ENCODE measurements around the gene TNP2. TPM values are rescaled to one million over a fixed set of nuclear protein-coding genes. Genes with fewer than 3 reads are reported as not detected.

Gene TNP2
- total and polyA plus RNA-seq, 4 donors, result not detected

GRCh38 chr16:11272484-11272883, 3.4 kb upstream of the TNP2 start:
- H3K36me3 ChIP-seq (ENCODE audit: control insufficient read depth in 4 of 4, insufficient read depth in 4 of 4, low read length in 4 of 4), result no peaks in the 10 kb centered on the region
- H3K4me1 ChIP-seq (ENCODE audit: control insufficient read depth in 5 of 5, insufficient read depth in 5 of 5, low read length in 5 of 5), result peaks cover 0 to 15% (median 0%) of the 10 kb centered on the region in 5 donors
- no peak for ATAC-seq (ENCODE audit: insufficient read depth, low FRiP score)
- H3K27me3 ChIP-seq (ENCODE audit: control insufficient read depth in 3 of 3, insufficient read depth in 3 of 3, low read length in 2 of 3), result no peaks in the 10 kb centered on the region
- DNase-seq, result no peak
- 82 to 84% methylated on average over 6 of the region's 6 CpGs for WGBS, 2 donors
- no peak overlapping the region for H3K27ac ChIP-seq (ENCODE audit: low read depth in 1 of 2, low read length in 1 of 2)
- TF ChIP-seq, protein P1, sequence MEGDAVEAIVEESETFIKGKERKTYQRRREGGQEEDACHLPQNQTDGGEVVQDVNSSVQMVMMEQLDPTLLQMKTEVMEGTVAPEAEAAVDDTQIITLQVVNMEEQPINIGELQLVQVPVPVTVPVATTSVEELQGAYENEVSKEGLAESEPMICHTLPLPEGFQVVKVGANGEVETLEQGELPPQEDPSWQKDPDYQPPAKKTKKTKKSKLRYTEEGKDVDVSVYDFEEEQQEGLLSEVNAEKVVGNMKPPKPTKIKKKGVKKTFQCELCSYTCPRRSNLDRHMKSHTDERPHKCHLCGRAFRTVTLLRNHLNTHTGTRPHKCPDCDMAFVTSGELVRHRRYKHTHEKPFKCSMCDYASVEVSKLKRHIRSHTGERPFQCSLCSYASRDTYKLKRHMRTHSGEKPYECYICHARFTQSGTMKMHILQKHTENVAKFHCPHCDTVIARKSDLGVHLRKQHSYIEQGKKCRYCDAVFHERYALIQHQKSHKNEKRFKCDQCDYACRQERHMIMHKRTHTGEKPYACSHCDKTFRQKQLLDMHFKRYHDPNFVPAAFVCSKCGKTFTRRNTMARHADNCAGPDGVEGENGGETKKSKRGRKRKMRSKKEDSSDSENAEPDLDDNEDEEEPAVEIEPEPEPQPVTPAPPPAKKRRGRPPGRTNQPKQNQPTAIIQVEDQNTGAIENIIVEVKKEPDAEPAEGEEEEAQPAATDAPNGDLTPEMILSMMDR (IDR thresholded peaks at IDR 0.05; ENCODE audit: control extremely low read depth, extremely low read depth), result no peak
- H3K9me3 ChIP-seq (ENCODE audit: control insufficient read depth in 4 of 4, insufficient read depth in 3 of 4, low read length in 3 of 4), result no peaks in the 10 kb centered on the region
- H3K9ac ChIP-seq (ENCODE audit: insufficient read depth in 1 of 2, low read length in 2 of 2), result no peak overlapping the region
- H3K4me3 ChIP-seq, result no peak overlapping the region

DNA sequence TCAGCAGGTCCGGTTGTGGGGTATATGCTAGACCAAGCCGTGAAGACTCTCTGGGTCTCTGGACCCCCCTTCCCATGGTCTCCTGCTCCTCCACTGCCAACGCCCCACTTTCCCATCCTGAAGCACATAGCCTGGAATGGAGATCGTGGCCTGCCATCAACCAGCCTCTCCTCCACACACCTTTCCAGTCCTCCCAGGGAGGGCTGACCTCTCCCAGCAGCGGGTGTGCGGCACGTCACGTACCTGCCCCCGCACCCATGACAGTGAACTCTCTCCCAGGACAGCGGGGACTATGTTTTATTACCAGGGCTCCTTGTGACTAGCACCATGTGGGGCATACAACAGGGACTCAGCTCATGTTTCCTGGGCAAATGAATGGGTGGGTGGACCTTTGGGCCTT, 2.5 kb upstream of the TNP2 start:
- TF ChIP-seq, protein P1 (IDR thresholded peaks at IDR 0.05; ENCODE audit: control extremely low read depth, extremely low read depth), result no peak
- DNase-seq (no peak), ATAC-seq (ENCODE audit: insufficient read depth, low FRiP score) (no peak)

DNA sequence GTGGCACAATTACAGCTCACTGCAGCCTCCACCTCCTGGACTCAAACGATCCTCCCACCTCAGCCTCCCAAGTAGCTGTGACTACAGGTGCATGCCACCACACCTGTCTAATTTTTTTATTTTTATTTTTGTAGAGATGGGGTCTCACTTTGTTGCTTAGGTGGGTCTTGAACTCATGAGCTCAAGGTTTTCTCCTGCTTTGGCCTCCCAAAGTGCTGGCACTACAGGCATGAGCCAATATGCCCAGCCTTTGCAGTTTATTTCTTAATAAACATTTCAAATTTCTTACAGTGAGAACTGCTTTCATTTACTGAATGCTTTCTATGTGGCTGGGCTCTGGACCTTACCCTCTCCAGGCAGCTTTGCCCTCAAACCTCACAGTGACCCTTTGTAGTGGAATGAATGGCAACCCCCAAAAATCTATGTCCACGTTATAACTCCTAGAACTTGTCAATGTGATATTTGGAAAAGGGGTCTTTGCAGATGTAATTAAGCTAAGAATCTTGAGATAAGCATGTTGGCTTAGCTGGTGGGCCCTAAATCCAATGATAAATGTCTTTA, 1.6 kb upstream of the TNP2 start:
- Histone ChIP-seq H3K9me3 (ENCODE audit: control insufficient read depth in 4 of 4, insufficient read depth in 3 of 4, low read length in 3 of 4) (no peaks in the 10 kb centered on the region), H3K4me1 (ENCODE audit: control insufficient read depth in 5 of 5, insufficient read depth in 5 of 5, low read length in 5 of 5) (peaks cover 0 to 15% (median 0%) of the 10 kb centered on the region in 5 donors), H3K36me3 (ENCODE audit: control insufficient read depth in 4 of 4, insufficient read depth in 4 of 4, low read length in 4 of 4) (no peaks in the 10 kb centered on the region), H3K27me3 (ENCODE audit: control insufficient read depth in 3 of 3, insufficient read depth in 3 of 3, low read length in 2 of 3) (no peaks in the 10 kb centered on the region), H3K27ac (ENCODE audit: low read depth in 1 of 2, low read length in 1 of 2) (no peak overlapping the region), H3K9ac (ENCODE audit: insufficient read depth in 1 of 2, low read length in 2 of 2) (no peak overlapping the region), H3K4me3 (no peak overlapping the region)
- ATAC-seq (ENCODE audit: insufficient read depth, low FRiP score) (no peak), DNase-seq (no peak)
- TF ChIP-seq, protein P1 (IDR thresholded peaks at IDR 0.05; ENCODE audit: control extremely low read depth, extremely low read depth), result no peak
- 95 to 96% methylated on average over 2 of the region's 2 CpGs for whole genome bisulfite sequencing, 2 donors

More for the DNA sequence above, 2.5 kb upstream of the TNP2 start:
- Histone ChIP-seq H3K4me1 (ENCODE audit: control insufficient read depth in 5 of 5, insufficient read depth in 5 of 5, low read length in 5 of 5) (peaks cover 0 to 15% (median 0%) of the 10 kb centered on the region in 5 donors), H3K4me3 (no peak overlapping the region), H3K27me3 (ENCODE audit: control insufficient read depth in 3 of 3, insufficient read depth in 3 of 3, low read length in 2 of 3) (no peaks in the 10 kb centered on the region), H3K27ac (ENCODE audit: low read depth in 1 of 2, low read length in 1 of 2) (no peak overlapping the region), H3K9ac (ENCODE audit: insufficient read depth in 1 of 2, low read length in 2 of 2) (no peak overlapping the region), H3K9me3 (ENCODE audit: control insufficient read depth in 4 of 4, insufficient read depth in 3 of 4, low read length in 3 of 4) (no peaks in the 10 kb centered on the region), H3K36me3 (ENCODE audit: control insufficient read depth in 4 of 4, insufficient read depth in 4 of 4, low read length in 4 of 4) (no peaks in the 10 kb centered on the region)
- WGBS, 2 donors, result 97% methylated on average over 10 of the region's 10 CpGs

DNA sequence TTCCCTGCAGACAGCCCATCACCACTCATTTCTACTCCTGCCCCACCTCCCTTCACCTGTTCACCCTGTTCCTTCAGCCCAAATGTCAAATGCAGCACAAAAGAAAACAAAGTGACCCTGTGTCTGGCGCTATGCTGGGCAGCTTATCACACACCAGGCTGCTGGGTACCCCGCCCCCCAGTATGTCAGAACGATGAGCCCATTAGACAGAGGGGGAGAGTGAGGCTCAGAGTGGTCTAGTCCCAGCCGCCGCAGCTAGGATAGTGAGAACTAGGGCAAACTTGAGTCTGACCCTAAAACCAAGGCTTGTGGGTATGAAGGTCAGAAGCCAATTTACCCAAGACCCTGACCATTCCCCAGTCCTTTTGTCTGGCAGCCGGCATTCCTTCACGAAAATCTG, 4.0 kb downstream of the TNP2 start:
- 82 to 87% methylated on average over 7 of the region's 7 CpGs for WGBS, 2 donors
- Histone ChIP-seq H3K9ac (ENCODE audit: insufficient read depth in 1 of 2, low read length in 2 of 2) (no peak overlapping the region), H3K4me3 (no peak overlapping the region), H3K4me1 (ENCODE audit: control insufficient read depth in 5 of 5, insufficient read depth in 5 of 5, low read length in 5 of 5) (peaks cover 0 to 7% (median 0%) of the 10 kb centered on the region in 5 donors), H3K27me3 (ENCODE audit: control insufficient read depth in 3 of 3, insufficient read depth in 3 of 3, low read length in 2 of 3) (no peaks in the 10 kb centered on the region), H3K36me3 (ENCODE audit: control insufficient read depth in 4 of 4, insufficient read depth in 4 of 4, low read length in 4 of 4) (no peaks in the 10 kb centered on the region), H3K9me3 (ENCODE audit: control insufficient read depth in 4 of 4, insufficient read depth in 3 of 4, low read length in 3 of 4) (no peaks in the 10 kb centered on the region), H3K27ac (ENCODE audit: low read depth in 1 of 2, low read length in 1 of 2) (no peak overlapping the region)
- no peak for DNase-seq
- no peak for ATAC-seq (ENCODE audit: insufficient read depth, low FRiP score)
- TF ChIP-seq, protein P1 (IDR thresholded peaks at IDR 0.05; ENCODE audit: control extremely low read depth, extremely low read depth), result no peak

Data from lung (tissue), 12 donors.